Hepatocyte (in vitro differentiated cells): ENCODE measurements around the gene IRAK1.

ENCODE experiments used
- CTCF ChIP-seq: fragments of 200-600 bp; sonication (generic); IDR thresholded peaks from 2 replicates; pipeline ENCODE4 v1.5.1; 2016; ENCODE audit warnings: antibody characterized with exemption, mild to moderate bottlenecking; ENCODE audit not compliant: poor library complexity
- EZH2 ChIP-seq: fragments of 200-600 bp; sonication (generic); IDR thresholded peaks from 2 replicates; pipeline ENCODE4 v1.6.1; 2016; ENCODE audit warnings: antibody characterized with exemption, mild to moderate bottlenecking, borderline replicate concordance

- TF ChIP-seq CTCF (no peak), EZH2 (no peak)
Observed at GRCh38 chrX:154017766-154018517, 1.8 kb downstream of the IRAK1 start.
